HG02884 (cell line): ENCODE results near the gene SNAPIN.
"Not testable (repeated sequence)": the region's sequence is repeated elsewhere in the genome, so short reads cannot be mapped to it uniquely, and the experiment has no call there.

ENCODE experiments used
- ATAC-seq: cut with Tn5 transposase; IDR thresholded peaks from one replicate; pipeline ENCODE4 v1.9.1; 2021; ENCODE audit warnings: mild to moderate bottlenecking, moderate library complexity; ENCODE audit not compliant: unreplicated experiment

The SNAPIN gene

GRCh38 chr1:153646672-153647345, 11.7 kb upstream of the SNAPIN start:
- no peak for ATAC-seq

- ATAC-seq: no peak
These were observed 11.2 kb upstream of the SNAPIN start for GRCh38 chr1:153647346-153647714.

- no peak for ATAC-seq
These were observed 10.4 kb upstream of the SNAPIN start for GRCh38 chr1:153648000-153648643.

GRCh38 chr1:153649137-153649862, 9.2 kb upstream of the SNAPIN start:
- ATAC-seq: no peak

- ATAC-seq: no peak
These were observed 8.7 kb upstream of the SNAPIN start for GRCh38 chr1:153649863-153650235.

- ATAC-seq: no peak
These were observed 6.7 kb upstream of the SNAPIN start for GRCh38 chr1:153651771-153652170.

GRCh38 chr1:153652805-153653500, 5.5 kb upstream of the SNAPIN start:
- ATAC-seq: no peak

GRCh38 chr1:153655333-153655732, 3.2 kb upstream of the SNAPIN start:
- no peak for ATAC-seq

GRCh38 chr1:153659175-153659534, 652 bp downstream of the SNAPIN start:
- no peak for ATAC-seq

GRCh38 chr1:153659656-153660055, 1.2 kb downstream of the SNAPIN start:
- no peak for ATAC-seq

GRCh38 chr1:153661111-153661708, 2.7 kb downstream of the SNAPIN start:
- ATAC-seq: no peak

GRCh38 chr1:153662269-153662668, 3.8 kb downstream of the SNAPIN start:
- ATAC-seq: no peak

- no peak for ATAC-seq
These were observed 4.7 kb downstream of the SNAPIN start for GRCh38 chr1:153663211-153663610.

GRCh38 chr1:153667439-153667838, 8.9 kb downstream of the SNAPIN start:
- ATAC-seq: no peak

- ATAC-seq: not testable (repeated sequence)
These were observed 10.2 kb downstream of the SNAPIN start for GRCh38 chr1:153668672-153669071.

- no peak for ATAC-seq
These were observed 11.1 kb downstream of the SNAPIN start for GRCh38 chr1:153669606-153670005.

- ATAC-seq: no peak
These were observed 11.9 kb downstream of the SNAPIN start for GRCh38 chr1:153670257-153670858.

GRCh38 chr1:153670859-153671627, 12.5 kb downstream of the SNAPIN start, which contains the start of gene ILF2:
Gene ILF2, minus strand, starts transcription at chr1:153670993. Its CDS starts 71 bp downstream, at chr1:153670922.
- peak; percentile 94 for ATAC-seq

- ATAC-seq: peak; percentile 6
These were observed 13.3 kb downstream of the SNAPIN start for GRCh38 chr1:153671628-153672353.
